NCI-H69 (cell line): Measurements from ENCODE around the gene CEACAM3.

ENCODE experiments used
- DNase-seq: peaks from one replicate; lab custom pipeline; 2025; lab: John Stamatoyannopoulos, UW

The CEACAM3 gene

GRCh38 chr19:41792513-41793413 lies 3.6 kb upstream of the CEACAM3 start:
- no peak for DNase-seq

DNA sequence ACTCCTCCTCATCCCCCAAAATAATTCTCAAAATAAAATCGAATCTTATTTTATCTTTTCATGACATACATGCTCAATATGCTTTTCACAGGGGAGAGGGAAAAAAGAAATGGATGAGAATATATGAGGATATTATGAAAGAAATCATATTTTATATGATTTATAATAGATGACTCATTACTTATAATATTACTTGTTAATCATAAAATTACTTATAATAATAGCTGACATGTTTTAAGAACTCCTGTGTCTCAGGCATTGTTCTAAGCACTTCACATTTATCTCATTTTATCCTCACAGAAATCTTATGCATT lies 3.0 kb upstream of the CEACAM3 start:
- DNase-seq = no peak

GRCh38 chr19:41795031-41795461 lies 1.3 kb upstream of the CEACAM3 start:
- peak; percentile 95 for DNase-seq

- DNase-seq = no peak
Observed at GRCh38 chr19:41796901-41797300, 514 bp downstream of the CEACAM3 start.

GRCh38 chr19:41799444-41800000 lies 3.1 kb downstream of the CEACAM3 start:
- DNase-seq = peak; percentile 19

GRCh38 chr19:41801031-41801430 lies 4.6 kb downstream of the CEACAM3 start:
- DNase-seq = no peak

DNA sequence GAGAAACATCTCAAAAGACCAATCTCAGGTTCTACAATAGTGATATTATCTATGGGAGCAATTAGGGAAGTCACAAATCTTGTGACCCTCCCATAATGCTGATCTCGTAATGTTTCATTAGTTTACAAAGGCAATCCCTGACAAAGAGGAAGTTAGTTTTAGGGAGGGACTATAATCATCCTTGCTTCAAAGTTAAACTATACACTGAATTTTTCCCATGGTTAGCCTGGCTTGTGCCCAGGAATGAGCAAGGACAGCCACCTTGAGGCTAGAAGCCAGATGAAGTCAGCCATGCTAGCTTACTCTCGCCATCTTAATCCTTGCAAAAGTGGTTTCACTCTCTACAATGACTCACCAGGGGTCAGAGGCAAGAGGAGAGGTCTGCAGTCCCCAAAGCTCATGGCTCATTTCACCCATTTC lies 5.4 kb downstream of the CEACAM3 start:
- DNase-seq = peak; percentile 33

DNA sequence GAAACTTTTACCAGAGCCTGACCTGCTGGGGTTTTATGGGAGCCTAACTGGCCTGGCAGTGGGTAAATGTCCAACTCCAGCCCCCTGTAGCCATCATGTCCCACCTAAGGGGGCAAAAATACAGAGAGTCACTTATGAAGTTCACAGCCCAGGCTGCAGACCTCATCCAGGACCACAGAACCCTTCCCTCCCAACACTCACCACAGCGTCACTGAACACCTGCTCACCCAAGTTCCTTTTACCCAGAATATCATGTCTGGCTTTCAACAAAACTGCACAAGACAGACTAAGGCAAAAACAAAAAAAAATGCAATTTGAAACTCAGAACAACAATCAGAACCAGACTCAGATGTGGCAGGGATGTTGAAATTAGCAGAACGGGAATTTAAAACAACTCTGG lies 6.4 kb downstream of the CEACAM3 start:
- DNase-seq = no peak

GRCh38 chr19:41804336-41804735 lies 7.9 kb downstream of the CEACAM3 start:
- DNase-seq = no peak

DNA sequence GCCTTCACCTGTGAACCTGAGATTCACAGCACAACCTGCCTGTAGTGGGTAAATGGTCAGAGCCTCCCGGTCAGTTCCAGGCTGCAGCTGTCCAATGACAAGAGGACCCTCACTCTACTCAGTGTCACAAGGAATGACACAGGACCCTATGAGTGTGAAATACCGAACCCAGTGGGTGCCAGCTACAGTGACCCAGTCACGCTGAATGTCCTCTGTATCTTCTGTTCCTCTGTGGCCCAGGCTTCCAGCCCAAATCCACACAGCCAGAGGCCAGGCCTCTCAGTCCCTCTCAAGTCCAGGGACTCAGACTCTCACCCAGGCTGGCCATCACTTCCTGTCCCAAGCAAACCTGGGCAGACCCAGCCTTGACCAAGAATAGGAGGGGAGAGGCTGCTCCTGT lies 10.8 kb downstream of the CEACAM3 start:
- DNase-seq = no peak

DNA sequence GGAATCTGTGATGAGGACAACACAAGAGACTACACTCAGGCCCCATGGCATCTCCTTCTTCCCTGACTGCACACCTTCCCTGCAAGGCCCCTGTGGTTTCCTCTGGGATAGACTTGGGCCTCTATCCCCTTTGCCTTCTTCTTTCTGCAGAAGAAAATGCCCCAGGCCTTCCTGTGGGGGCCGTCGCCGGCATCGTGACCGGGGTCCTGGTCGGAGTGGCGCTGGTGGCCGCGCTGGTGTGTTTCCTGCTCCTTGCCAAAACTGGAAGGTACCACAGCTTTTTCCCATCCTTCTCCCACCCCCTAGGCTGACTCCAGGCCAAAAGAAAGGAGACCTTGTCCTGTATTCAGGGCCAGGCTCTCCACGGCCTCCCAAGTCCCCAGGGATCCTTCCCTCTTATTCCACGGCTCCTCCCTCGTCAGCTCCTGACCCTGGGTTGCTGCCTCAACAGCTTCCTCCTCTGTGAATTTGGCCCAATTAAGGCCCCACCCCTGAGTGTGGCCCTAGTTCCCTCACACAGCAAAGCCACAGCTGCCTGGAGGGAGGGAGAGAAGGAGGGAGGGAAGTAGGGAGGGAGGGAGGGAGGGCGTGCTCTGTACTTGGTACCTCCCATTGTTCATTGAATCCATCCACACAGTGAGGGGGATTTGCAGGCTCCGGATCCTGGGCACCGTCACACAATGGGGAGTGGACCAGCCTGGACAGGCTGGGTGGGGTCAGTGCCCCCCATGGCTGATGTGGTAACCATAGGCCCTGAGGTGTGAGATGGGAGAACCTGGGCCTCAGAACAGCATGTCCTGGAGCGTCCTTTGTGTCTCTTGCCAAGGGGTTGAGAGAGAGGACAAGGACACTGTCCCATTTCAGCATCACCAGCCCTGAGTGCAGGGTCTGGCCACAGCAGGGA lies 12.5 kb downstream of the CEACAM3 start:
- peak; percentile 70 for DNase-seq

- no peak for DNase-seq
Observed at GRCh38 chr19:41810301-41810700, 13.9 kb downstream of the CEACAM3 start.

DNA sequence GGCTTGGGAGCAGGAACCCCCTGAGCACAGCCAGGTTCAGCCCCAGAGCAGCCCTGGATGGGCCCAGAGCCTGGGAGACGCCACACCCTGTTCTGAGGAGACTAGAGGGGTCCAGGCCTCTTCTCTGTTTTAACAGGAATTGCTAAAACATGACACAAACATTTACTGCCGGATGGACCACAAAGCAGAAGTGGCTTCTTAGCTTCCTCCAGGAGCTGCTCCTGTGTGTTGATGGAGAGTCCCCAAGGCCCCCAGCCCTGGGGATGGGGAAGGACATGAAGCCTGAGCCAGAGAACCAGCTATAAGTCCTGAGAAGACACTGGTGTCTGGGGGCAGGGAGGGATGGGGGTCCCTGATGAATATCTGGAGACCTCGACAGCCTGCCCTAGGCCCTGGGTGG lies 14.6 kb downstream of the CEACAM3 start:
- no peak for DNase-seq

- DNase-seq = no peak
Observed at GRCh38 chr19:41811981-41812380, 15.6 kb downstream of the CEACAM3 start.

DNA sequence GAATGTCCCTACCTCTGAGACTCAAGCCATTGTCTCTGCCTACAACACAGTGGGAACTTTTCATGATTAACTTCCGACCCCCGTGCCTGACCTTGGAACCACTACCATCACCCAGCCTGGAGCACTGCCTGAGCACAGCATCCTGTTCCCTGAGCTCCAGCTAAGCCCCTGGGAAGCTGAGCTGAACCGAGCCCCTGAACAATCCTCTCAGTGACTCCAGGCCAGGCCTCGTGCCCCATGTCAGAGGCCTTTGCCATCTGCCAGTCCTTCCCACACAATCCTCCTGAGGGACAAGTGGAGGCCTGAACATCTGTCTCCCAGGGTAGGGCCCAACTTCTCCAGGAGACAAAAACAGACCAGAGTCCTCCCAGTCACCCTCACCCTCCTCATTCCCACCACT lies 17.5 kb downstream of the CEACAM3 start:
- no peak for DNase-seq

DNA sequence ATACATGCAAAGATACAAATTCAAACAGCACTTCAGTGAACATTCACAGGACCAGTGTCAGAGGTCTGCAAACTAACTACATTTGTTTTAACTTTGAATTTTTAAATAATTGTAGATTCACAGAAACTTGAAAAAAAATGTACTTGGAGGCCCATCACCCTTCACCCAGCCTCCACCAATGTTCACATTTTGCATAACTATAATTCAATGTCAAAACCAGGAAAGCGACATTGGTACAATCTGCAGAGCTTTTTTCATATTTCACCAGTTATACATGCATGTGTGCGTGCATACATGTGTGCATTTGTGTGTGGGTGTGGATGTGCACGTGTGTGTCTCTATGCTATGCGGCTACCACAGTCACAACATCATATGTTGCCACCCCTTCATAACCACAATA lies 18.9 kb downstream of the CEACAM3 start:
- DNase-seq = no peak

DNA sequence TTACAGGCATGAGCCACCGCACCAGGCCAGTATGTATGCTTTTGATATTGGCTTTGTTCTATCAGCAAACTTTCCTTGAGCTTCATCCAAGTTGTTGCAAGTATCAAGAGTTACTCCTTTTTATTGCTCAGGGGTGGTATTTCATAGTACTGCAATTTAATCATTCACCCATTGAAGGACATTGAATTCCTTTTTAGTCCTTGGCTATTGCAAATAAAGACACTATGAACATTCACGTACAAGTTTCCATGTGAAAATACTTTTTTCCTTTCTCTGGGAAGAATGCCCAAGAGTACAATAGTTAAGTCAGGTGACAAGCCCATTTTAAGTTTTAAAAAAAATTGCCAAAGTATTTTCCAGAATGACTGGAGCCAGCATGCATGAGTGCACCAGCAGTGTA lies 20.4 kb downstream of the CEACAM3 start:
- no peak for DNase-seq

GRCh38 chr19:41821003-41821735 lies 24.8 kb downstream of the CEACAM3 start:
- peak; percentile 86 for DNase-seq

DNA sequence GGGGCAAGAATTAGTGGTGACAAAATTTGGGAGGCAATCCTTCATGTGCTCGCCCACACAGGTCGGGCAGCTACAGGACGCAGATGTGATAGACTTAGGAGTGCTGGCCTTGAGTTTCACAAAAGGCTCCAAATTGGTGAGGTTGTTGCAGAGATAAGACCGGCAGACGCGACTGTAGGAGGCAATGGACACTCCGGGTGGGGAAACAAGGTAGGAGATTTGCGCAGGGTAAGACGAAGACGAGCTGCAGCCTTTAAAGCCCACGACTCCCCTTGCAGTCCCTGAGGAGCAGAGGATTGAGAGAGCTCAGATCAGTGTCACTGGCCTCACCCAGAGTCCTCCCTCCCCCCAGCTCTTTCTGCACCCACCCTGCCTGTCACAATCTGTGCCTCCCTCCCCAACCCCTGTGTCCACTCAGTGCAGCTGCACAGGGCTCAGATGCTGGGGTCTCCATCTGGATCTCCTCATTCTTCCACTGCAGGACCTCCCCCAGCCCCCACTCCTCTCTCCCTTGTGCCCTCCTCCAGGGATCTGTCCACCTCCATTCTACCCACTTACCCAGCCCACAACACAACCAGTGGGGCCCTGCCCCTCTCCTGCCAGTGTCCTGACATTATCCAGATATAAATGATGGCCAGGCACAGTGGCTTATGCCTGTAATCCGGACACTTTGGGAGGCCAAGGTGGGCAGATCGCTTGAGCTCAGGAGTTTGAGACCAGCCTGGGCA lies 41.8 kb downstream of the CEACAM3 start:
- no peak for DNase-seq

DNA sequence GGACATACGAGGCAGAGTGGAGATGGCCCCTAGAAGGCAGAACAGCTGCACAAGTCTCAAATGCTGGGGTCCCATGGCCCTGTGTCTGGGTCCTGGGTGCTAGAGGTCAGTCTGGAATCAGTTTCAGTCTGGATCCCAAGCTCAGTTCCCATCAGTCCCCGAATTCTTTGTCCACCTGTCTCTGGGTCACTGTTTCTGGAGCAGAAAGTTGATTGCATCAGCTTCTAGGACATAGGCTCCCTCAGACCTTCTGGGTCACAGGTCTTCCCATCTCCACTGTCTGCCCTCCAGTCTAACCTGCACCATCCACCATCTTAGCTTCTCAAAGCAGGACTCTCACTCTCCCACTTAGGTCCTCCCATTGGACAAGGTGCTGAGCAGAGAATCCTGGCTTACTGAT lies 42.8 kb downstream of the CEACAM3 start:
- no peak for DNase-seq

DNA sequence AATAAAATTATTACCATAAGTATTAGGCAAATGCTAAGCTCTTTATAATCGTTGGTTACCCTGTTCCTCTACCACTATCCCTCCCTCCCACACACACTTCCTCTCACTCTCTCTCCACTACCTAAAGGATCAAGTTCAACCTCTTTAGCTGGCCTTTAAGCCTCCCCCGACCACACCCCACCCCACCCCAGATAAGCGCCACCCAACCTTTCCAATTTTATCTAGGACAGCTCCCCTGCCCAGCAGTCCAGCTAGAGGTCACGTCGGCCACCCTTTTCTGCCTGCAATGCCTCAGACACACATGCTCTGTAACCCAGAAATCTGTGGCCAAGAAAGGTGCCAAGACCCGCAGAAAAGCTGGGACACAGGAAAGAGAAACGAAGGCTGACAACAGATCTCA lies 47.0 kb downstream of the CEACAM3 start:
- no peak for DNase-seq
